GM19467 (cell line): ENCODE data around the gene EMILIN3.

Experiments
- ATAC-seq: cut with Tn5 transposase; IDR thresholded peaks from one replicate; pipeline ENCODE4 v1.9.1; 2021; ENCODE audit warnings: mild to moderate bottlenecking, moderate library complexity; ENCODE audit not compliant: unreplicated experiment

Gene EMILIN3

DNA sequence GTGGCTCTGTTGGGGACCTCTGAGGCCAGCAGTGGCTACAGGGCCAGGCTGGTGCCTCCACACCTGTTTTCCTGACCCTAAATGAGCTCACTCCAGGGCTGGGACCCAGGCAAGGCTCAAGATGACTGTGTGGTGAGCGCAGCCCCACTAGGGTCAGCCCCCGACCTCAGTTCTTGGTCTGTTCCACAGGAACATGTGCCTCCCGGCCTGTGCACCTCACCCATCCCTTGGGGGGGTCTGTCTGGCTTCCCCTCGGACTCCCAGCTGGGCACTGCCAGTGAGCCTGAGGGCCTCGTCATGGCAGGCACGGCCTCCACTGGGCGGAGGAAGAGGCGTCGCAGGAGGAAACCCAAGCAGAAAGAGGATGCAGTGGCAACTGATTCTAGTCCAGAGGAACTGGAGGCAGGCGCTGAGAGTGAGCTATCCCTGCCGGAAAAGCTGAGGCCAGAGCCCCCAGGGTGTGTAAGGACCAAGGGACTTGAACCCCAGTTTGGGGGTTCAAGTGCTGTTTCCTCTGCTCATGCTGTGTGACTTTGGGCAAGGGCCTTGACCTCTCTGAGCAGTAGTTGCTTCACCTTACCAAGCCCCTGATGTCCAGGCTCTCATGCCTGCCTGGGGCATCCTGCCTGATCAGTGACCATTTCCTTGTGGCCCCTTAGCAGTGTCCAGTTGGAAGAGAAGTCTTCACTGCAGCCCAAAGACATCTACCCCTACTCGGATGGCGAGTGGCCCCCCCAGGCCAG, 18.0 kb downstream of the EMILIN3 start:
- ATAC-seq, result no peak

DNA sequence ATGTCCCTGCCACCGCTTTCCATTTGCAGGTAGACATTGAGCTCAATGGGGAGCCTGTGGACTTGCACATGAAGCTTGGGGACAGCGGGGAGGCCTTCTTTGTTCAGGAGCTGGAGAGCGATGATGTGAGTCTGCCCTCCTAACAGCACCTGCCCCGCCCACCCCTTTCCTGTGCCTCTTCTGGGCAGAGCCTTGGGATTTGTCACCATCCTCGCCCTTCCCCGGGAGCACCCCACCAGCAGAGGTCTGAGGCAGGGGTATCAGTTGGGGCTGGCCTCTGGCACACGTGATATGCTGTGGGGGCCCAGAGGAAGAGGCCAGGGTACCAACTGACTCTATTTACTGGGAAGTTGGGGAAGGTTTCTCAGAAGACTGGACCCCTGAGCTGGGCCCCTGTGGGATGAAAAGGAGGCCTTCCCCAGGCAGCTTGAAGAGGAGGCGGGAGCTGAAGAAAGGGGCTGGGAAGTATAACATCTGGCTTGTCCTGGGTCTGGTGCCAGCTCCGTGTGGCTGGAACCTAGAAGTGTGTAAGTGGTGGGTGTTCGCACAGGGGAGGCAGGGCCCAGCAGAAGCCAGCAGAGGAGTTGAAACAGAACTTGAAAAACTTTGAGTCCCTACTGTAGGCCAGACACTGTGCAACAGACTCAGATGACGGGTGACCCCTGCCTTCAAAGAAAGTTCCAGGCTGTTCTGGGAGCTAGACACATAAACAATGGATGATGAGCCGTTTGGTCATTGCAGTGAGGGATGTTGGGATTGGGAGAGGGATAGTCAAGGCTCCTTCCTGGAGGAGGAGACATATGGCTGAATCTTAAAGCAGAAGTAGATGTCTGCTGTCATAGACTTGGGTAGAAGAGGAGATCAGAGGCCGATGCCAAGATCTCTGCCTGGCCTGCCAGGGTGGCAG, 18.8 kb downstream of the EMILIN3 start:
- ATAC-seq, result no peak

DNA sequence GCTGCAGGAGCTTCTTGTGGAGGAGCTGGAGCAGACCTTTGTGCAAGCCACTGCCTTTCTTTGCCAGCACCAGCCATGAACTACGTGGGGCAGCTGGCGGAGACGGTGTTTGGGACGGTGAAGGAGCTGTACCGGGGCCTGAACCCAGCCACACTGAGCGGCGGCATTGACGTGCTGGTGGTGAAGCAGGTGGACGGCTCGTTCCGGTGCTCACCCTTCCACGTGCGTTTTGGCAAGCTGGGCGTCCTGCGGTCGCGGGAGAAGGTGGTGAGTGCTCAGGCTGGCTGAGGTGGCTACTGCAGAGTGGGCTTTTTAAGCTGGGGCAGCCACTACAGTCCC, 20.9 kb downstream of the EMILIN3 start:
- ATAC-seq, result no peak

DNA sequence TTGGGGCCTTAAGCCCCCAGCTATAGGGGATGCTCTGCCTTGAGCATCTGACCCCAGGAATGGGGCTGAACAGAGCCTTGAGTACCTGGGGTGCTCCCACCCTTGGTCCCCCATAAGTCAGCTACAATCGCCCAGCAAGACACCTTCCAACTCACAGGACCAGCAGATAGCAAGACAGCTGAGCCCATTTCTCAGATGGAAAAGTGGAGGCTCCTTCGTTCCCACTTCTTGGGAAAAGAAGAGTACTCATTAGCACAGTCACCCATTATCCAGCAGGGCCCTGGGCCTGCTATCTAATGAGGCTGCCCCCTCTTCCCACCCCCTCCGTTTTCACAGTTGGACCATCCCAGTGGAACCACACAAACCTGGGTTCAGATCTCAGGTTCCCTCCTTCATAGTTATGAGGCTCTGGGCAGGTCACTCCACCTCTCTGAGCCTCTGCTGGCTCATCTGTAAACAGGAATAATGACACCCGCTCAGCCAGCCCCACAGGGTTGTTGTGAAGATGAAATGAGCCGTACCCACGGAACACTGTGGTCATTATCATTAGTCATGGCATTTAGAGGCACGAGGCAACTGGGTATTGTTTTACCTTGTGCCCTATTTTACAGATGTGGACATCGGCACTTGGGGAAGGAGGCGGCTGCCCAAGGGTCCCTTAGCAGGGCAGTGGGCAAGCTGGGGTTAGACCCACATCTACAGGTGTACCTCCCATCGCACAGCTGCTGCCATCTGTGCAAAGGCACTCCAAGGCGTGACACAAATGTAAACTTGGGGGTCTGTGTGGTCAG, 21.5 kb downstream of the EMILIN3 start:
- ATAC-seq, result no peak

DNA sequence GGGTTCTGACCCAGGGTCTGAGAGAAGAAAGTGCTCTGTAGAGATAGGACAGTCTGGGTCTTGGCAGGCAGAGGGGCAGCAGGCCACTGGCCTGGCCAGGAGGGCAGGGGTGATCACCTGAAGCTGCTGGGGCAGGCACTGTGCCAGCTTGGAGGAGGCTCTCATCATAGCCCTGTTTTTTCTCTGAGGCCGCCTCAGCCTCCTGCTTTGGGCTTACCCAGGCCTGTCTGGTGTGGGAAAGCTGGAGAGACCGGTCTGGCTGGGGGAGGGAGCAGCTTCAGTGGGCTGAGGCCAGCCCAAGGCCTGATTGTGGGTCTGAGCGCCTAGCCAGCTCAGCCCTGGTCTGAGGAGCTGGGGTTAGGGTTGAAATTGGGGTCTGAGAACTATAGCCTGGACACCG, 22.1 kb downstream of the EMILIN3 start:
- ATAC-seq, result no peak

DNA sequence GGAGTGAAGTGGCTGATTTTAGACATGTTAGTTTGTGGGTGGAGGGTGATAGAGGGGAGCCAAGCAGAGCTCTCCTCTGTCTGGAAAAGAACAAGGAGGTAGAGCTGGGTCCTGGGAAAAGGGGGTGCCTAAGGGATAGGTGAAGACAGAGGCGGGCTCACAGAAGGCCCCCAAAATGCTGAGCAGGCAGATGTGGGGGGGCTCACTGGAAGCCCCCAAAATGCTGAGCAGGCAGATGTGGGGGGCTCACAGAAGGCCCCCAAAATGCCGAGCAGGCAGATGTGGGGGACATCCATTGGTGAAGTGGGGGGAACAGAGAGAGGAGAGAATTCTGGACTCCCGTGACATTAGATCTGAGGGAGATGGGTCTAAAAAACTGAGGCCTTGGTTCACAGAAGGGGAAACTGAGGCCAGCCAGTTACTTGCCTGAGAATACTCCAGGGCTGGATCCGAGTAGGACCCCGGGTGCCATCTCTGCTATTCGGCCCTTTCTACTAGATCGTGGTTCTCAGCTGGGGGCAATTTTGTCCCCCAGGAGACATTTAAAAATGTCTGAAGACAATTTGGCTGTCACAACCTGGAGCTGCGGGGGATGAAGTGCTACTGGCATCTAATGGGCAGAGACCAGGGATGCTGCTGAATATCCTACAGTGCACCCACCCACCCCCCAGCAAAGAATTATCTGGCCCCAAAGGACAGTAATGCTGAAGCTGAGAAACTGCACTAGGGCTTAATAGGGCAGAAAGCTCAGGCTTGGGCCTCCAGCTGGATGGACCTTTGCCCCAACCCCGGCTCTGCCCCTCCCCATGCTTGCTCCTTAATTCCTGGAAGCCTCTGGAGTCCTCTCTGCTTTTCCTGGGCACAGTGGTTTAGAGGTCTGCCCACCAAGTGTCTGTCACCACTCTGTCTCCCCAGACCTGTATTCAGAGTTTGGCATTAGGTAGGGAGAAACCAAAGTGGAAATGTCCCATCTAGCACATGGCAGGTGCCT, 23.8 kb downstream of the EMILIN3 start:
- no peak for ATAC-seq

DNA sequence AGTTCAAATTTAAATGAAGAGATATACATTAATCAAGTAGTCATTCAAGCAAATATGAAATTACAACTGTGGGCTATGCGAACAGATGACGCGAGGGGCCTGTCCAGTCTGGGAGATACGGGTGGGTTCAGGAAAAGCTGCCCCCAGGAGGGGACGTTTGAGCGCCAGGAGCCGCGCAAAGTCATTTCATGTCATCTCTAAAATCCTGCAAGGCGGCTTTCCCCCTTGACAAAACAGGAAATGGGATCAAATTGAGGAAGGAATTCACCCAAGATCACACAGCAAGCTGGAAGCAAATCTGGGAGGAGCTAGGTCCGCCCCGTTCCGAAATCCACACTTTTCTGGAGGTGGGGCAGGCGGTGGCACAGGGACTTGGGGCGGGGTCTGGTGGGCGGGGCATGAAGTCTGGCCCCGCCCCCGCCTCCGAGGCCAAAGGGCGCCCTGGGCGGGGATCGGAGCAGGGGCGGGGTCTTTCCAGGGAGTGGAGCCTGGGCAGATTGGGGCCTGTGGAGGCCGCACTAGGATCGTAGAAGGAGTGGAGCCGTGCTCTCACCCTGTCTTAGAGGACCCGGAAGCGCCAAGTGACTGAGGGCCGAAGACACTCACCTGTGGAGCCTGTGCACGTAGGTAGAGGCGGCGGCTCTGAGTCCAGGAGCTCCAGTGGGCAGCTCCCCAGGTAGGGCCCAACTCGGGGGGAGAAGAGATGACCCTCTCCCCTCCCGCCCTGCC, 26.1 kb downstream of the EMILIN3 start, which contains the start of gene LPIN3:
TSS of gene LPIN3 (plus strand) at position 495 of the 729 bp plus-strand sequence. CDS start 4,983 bp downstream, outside the sequence.
- no peak for ATAC-seq

DNA sequence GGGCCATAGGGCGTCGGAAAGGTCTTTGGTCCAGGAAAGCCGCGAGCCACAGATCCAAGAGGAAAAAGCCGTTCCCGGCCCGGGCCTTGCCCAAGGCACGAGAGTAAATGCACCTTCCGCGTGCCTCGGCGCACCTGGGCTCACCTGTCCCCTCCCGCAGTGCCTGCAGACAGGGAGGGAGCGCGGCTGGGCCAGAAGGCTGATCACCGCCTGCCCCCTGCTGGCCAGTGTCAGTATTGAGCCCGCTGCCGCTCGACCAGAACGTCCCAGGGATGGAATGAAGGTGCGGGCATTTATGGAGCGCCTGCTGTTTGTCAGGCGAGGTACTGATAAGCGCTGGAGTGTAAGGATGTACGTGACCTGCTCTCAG, 26.7 kb downstream of the EMILIN3 start:
- ATAC-seq, result peak; percentile 63

DNA sequence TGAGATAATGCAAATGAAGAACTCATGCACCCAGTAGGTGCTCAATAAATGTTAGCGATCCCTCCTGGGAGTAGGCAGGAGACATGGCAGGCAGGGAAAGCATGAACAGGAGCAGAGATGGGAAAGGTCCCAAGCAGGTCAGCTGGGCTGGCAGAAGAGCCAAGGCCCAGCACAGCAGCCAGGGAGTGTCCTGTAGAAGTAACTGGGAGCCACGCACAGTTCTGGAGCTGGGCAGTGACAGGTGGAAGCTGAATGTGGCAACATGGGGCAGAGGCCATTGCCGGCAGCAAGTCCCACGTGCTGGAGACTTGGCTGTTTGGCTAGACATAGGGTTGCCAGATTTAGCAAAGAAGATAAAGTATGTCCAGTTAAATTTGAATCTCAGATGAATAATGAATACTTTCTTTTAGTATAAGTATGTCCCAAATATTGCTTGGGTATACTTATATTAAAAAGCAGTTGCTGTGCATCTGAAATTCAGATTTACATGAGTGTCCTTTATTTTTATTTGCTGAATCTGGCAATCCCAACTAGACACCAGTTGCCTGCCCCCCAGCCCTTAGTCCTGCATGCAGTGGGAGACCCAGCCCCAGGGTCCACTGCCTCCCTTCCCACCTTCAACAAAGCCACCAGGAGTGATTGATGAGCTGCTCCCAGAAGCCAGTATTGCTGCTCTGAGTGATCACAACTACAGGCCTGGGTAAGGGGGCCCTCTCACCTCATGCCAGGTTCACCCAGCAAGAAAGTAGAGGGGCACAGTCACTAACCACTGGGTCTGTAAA, 29.7 kb downstream of the EMILIN3 start:
- no peak for ATAC-seq

DNA sequence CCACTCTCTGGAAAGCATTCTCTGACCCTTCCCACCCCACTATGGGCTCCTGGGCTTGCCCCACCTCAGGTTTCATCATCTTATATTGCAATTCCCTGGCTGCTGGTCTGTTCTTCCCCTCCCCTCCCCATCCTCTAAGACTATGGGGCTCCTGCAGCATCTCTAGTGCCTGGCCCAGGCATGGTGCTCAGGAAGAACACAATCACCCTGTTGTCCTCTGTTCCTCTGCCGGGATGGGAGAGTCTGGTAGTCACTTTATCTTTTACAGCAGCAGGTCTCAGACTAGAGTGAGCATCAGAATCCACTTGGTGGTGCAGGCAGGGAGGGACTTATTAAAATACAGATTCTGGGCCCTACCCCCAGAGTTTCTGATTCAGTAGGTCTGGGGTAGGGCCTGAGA, 31.0 kb downstream of the EMILIN3 start:
- no peak for ATAC-seq

DNA sequence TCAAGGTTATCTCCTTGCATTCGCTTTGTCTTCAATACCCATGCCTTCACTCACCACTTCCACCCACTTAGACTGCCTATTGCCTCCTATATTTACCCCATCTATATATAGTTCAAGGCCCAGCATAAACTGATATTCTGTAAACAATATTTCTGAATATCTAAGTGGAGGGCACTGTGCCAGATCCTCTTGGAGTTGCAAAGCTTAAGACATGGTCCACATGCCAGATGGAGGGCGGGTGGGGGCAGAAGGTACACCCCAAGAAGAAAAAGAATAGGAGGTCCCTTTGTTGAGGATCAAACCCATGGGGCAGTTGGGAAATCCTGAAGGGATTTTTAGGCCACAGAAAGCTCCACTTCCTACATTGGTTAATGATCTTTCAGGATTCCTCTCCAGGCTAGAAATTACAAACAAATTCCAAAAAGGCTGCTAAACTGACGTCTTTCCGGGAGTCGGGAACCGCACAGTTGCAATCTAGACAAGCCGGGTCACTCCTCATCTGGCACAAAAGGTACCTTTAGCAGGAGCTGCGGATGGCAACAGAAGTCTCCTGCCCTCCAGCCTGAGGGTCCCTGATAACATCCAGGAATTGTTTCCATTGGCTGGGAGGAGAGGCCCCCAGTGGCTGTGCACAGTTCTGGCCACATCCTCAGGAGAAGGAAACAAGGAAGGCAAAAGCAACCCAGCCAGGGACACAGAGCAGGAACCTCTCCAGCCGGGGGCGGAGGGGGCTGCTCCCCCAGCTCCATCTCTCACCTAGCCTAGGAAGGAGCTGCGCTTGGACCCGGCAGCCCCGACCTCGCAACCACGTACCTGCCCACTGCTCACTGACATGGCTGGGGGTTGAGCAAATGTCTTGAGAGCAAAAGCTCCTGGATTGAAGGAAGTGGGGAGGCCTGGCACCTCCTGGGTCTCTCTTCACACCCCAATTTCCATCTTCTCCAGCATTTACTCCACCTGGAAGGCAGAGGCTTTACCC, 31.9 kb downstream of the EMILIN3 start:
- no peak for ATAC-seq

DNA sequence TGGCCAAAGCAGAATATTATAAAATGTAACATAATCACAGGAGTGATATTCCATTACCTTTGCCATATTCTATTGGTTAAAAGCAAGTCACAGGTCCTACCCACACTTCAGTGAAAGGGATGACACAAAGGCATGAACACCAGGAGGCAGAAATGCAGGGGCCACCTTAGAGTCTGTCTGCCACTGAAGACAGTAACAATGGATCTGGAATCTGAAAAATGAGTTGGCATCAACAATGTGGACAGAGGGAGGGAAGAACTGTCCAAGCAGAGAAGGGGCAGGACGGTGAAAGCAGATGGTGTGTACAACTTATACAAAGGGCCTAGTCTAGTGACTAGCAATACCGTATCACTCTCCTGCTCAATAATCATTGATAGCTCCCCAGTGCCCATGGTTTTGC, 32.6 kb downstream of the EMILIN3 start:
- no peak for ATAC-seq

DNA sequence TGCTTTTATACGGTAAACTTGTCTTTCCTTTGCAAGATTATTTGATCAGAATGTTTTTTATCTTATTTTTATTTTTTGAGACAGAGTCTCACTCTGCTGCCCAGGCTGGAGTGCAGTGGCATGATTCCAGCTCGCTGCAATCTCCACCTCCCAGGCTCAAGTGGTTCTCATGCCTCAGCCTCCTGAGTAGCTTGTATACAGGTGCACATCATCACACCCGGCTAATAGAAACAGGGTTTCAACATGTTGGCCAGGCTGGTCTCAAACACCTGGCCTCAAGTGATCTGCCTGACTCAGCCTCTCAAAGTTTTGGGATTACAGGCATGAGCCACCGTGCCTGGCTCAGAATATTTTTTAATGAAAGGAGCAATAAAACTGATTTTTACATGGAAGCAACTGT, 34.9 kb downstream of the EMILIN3 start:
- no peak for ATAC-seq

DNA sequence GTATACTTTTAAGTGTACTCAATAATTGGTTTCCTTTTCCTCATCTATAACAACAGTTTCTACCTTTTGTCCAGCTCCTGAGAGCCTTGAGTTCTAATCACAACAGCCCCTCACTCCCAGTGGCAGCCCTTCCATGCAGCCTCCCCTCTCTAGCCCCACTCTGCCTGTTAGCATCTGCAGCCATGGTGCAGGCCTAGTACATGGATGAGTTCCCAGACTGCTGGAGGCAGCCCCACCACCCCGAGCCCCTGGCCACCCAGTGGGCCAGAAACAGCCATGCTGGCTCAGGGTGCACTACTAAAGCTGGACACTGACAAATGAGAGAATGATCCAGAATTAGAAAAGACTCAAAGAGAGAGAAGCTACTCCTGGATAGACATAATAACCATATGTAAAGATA, 35.7 kb downstream of the EMILIN3 start:
- ATAC-seq, result no peak

DNA sequence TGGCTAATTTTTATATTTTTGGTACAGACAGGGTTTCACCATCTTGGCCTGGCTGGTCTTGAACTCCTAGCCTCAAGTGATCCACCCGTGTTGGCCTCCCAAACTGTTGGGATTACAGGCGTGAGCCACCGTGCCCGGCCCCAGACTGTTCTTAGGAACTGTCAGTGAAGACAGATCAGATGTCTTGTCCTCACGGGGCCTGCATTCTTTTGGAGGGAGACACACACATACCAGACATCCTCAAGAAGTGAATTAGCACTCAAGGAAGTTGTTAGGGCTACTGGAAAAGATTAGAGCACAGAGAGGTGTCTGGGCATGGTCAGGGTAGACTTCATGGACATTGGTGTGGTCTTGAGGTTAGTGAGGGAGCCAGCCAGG, 36.3 kb downstream of the EMILIN3 start:
- no peak for ATAC-seq

DNA sequence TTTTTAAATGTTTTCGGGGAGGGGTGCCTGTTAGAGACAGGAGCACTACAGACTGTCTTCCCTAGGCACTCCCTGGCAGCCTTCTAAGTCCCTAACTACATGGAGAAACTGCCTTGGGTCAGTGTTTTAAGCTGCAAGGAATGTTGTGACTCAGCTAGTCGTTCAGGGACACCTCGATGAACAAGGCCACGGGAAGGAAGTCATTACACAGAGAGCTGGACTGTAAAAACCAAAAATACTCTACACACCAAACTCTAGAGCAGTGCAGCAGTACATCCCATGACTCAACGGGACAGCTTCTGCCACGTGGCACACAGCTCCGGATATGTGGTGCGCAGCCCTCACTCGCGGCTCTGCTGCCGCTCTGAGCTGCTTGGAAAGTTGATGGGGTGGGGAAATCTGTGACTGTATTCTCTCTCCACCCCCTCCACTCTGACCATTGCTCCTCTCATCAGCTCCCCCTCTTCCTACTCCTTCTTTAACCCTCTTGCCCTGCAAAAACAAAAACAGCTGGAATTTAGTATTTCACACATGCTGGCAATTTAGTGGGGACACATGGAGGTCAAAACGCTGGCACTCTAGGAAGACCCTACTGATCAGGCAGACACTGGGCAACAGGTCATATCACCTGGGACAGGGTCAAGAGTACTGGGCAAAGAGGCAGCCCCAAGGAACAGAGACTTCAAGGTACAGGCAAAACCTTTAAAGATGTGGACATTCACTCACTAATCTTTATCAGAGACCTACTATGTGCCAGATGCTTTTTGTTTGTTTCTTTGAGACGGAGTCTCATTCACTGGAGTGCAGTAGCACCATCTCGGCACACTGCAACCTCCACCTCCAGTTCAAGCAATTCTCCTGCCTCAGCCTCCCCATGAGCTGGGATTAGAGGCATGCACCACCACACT, 36.9 kb downstream of the EMILIN3 start:
- ATAC-seq, result peak; percentile 82

DNA sequence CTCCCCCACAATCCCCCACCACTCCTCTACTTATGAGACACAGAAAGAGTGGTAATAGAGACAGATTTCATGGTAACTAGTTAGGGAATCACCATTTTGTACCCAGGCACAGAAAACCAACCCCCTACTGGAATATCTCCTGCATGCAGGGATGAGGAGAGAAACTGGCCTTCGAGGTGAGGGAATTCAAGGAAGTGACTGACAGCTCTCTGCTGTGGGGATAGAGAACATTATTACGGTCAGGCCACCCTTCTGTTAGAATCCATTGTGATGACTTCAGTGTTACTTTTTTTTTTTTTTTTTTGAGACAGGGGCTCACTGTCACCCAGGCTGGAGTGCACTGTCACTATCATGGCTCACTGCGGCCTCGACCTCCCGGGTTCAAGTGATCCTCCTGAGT, 39.4 kb downstream of the EMILIN3 start:
- ATAC-seq, result no peak
